Measurements from ENCODE around the gene OR8B8. TPM values are rescaled to one million over a fixed set of nuclear protein-coding genes. Genes with fewer than 3 reads are reported as not detected.

The OR8B8 gene, protein sequence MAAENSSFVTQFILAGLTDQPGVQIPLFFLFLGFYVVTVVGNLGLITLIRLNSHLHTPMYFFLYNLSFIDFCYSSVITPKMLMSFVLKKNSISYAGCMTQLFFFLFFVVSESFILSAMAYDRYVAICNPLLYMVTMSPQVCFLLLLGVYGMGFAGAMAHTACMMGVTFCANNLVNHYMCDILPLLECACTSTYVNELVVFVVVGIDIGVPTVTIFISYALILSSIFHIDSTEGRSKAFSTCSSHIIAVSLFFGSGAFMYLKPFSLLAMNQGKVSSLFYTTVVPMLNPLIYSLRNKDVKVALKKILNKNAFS
- not detected in 2 replicates for total RNA-seq (2014; rRNA removed; shearing (Covaris generic))

DNA sequence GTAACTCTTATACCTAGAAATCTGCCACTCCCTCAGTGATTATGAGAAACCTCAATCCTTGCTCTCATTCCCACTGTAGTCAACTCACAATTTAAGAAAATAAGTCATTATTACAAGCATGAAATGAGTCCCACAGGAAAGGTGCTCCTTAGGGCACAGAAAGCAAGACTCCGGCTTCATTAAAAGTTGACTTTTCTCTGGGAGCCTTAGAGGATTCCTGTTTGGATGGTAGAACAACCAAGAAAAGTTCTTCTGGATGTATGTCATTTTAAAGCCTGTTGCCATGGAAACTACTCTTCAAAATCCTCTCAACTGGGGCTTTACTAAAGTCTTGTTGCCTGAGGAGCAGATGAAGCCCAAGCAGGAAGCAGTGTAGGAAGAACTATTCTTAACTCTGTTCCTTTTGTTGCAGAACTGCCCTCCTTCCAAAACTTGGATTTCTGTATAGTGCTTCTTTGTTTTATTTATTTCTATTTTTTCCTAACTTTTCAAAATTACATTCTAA is at the start of gene OR8B8:
Gene OR8B8, minus strand, starts transcription at position 51 of the 505 bp plus-strand sequence. CDS start 4,611 bp downstream, outside the sequence.

DNA sequence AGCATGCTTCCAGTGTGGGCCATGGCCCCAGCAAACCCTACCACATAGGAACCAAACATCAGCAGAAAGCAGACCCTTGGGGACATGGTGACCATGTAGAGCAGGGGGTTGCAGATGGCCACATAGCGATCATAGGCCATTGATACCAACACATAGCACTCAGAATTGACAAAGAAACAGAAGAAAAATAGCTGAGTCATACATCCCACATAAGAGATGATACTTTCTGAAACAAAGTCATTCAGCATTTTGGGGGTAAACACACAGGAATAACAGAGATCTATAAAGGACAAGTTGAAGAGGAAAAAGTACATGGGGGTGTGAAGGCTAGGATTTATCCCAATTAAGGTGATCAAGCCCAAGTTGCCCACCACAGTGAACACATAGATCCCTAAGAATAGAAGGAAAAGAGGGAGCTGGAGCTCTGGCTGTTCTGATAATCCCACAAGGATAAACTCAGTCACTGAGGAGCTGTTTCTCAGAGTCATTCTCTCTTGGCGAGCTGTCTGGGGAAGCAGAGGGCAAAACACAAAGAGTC is 21.0 kb downstream of the OR8B8 start, which contains the start of gene OR8B4:
Gene OR8B4, minus strand, starts transcription at position 488 of the 538 bp plus-strand sequence. Its CDS starts 0 bp downstream, at position 488.

DNA sequence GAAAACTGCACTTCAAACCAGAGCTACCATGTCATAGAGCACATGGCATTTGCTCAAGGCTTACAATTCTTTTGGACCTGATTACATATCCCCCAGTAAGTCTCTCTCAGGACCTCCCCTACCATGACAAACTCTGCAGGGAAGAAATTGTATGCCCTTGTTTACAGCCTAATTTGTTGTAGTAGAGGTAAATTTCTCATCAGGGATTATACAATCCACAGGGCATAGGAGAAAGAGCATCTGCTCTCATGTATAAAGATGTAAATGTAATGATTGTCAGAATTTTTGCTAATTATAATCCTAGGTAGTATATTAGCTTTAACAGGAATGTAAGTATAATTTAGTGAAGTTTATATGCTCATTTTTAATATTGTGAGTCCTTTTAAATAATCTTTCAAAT is 46.6 kb downstream of the OR8B8 start, which contains the start of gene OR8B3:
Gene OR8B3, minus strand, starts transcription at position 101 of the 400 bp plus-strand sequence. CDS start 1,673 bp downstream, outside the sequence.

Other genes starting within 250 kb of the OR8B8 start
- gene OR8G1, start 204.6 kb downstream of the OR8B8 start, total RNA-seq (2014; rRNA removed; shearing (Covaris generic)) = 0.38 and 0.64 TPM in 2 replicates
- gene OR8G5, start 189.3 kb downstream of the OR8B8 start, total RNA-seq (2014; rRNA removed; shearing (Covaris generic)) = 1.1 TPM in 1 of 2 replicates, not detected in the other
- gene OR8D1, start 131.7 kb downstream of the OR8B8 start, total RNA-seq (2014; rRNA removed; shearing (Covaris generic)) = not detected in 2 replicates
- not detected in 2 replicates for gene OR8D2, start 125.5 kb downstream of the OR8B8 start, total RNA-seq (2014; rRNA removed; shearing (Covaris generic))
- gene OR8B2, start 61.2 kb downstream of the OR8B8 start, total RNA-seq (2014; rRNA removed; shearing (Covaris generic)) = not detected in 2 replicates
- gene OR8B3, start 46.7 kb downstream of the OR8B8 start, total RNA-seq (2014; rRNA removed; shearing (Covaris generic)) = not detected in 2 replicates
- gene OR8B4, start 20.8 kb downstream of the OR8B8 start, total RNA-seq (2014; rRNA removed; shearing (Covaris generic)) = not detected in 2 replicates
- gene OR8B12, start 98.0 kb upstream of the OR8B8 start, total RNA-seq (2014; rRNA removed; shearing (Covaris generic)) = not detected in 2 replicates
- gene OR8A1, start 124.3 kb upstream of the OR8B8 start, total RNA-seq (2014; rRNA removed; shearing (Covaris generic)) = 0.61 and 0.64 TPM in 2 replicates
- gene PANX3, start 165.7 kb upstream of the OR8B8 start, total RNA-seq (2014; rRNA removed; shearing (Covaris generic)) = 0.08 TPM in 1 of 2 replicates, not detected in the other
- gene TBRG1, start 177.2 kb upstream of the OR8B8 start, total RNA-seq (2014; rRNA removed; shearing (Covaris generic)) = 27.5 and 39.3 TPM in 2 replicates
- 5.0 and 5.2 TPM in 2 replicates for gene SIAE, start 228.0 kb upstream of the OR8B8 start, total RNA-seq (2014; rRNA removed; shearing (Covaris generic))
- 14.1 and 18.0 TPM in 2 replicates for gene SPA17, start 228.2 kb upstream of the OR8B8 start, total RNA-seq (2014; rRNA removed; shearing (Covaris generic))

Data from A375 (cell line).